Heart right ventricle (tissue), 16 donors: ENCODE measurements around the gene XPOT. TPM values are rescaled to one million over a fixed set of nuclear protein-coding genes. Genes with fewer than 3 reads are reported as not detected.

Source experiments
- ATAC-seq, 8 donors: fragments of 200-7000 bp; cut with Tn5 transposase; one replicate each; pipeline ENCODE4 v1.9.1; 2020; ENCODE audit warnings: mild to moderate bottlenecking in 8 of 8, moderate library complexity in 8 of 8, moderate number of reproducible peaks in 1 of 8
- DNase-seq, 2 donors: peaks; one replicate each; pipeline ENCODE4 v3.0.0-alpha.2; 2020
- H3K27ac ChIP-seq, 10 donors: fragments of 200-600 bp; sonication (generic) in 2 of 10; one replicate each; pipeline versions ENCODE4 v1.5.0 to v1.8.0; 2020 to 2022; ENCODE audit warnings: mild to moderate bottlenecking in 3 of 10
- H3K27me3 ChIP-seq, 7 donors: fragments of 200-600 bp; one replicate each; pipeline ENCODE4 v1.8.0; 2021 to 2022; ENCODE audit warnings: mild to moderate bottlenecking in 2 of 7
- H3K36me3 ChIP-seq, 9 donors: fragments of 200-600 bp; sonication (generic) in 1 of 9; one replicate each; pipeline versions ENCODE4 v1.5.0 to v1.8.0; 2020 to 2022; ENCODE audit warnings: mild to moderate bottlenecking in 2 of 9
- H3K4me1 ChIP-seq, 9 donors: fragments of 200-600 bp; sonication (generic) in 1 of 9; one replicate each; pipeline versions ENCODE4 v1.5.0 to v1.8.0; 2020 to 2022; ENCODE audit warnings: mild to moderate bottlenecking in 4 of 9
- H3K4me3 ChIP-seq, 10 donors: fragments of 200-600 bp; sonication (generic) in 2 of 10; one replicate each; pipeline versions ENCODE4 v1.5.0 to v1.8.0; 2020 to 2022; ENCODE audit warnings: mild to moderate bottlenecking in 7 of 10, moderate library complexity in 2 of 10
- H3K9me3 ChIP-seq, 11 donors: fragments of 200-600 bp in 10 of 11; sonication (generic) in 2 of 11; one replicate each; pipeline versions ENCODE4 v1.5.0 to v1.8.0; 2013 to 2022; ENCODE audit warnings: mild to moderate bottlenecking in 2 of 11, control low read depth in 1 of 11, moderate library complexity in 1 of 11
- WGBS, 2 donors: extraction: QIAGEN DNeasy Blood & Tissue Kit; methylation state at CpG; one replicate each; pipeline ENCODE4 v1.1.7; 2013; ENCODE audit warnings: inconsistent platforms in 1 of 2; 5-methylcytosine and 5-hydroxymethylcytosine counted together
- intact Hi-C, 10 donors: fragments of 100-400 bp; cut with DNase I; formaldehyde crosslinking; loops; one replicate each; pipeline versions ENCODE4 v1.11.1 to v1.14.2; 2022
- polyA plus RNA-seq, 2 donors: library from polyadenylated mRNA; stranded (reverse); fragments of 200-250 nt; gene quantifications; one replicate each; pipeline ENCODE4 v1.2.3, GENCODE V29; 2013
- total RNA-seq, 10 donors: library from RNA; stranded (reverse); fragmentation: NEBNext Ultra II Directional in 3 of 10; extraction: Animal tissue kit (Norgen Biotek cat#: 25700) in 3 of 10; gene quantifications; one replicate each; pipeline versions ENCODE4 v1.2.1 to v1.2.4, GENCODE V29; 2021 to 2023
- TF ChIP-seq, protein P1 (sequence below), 9 donors: fragments of 200-600 bp; sonication (generic) in 2 of 9; IDR thresholded peaks; one replicate each; pipeline versions ENCODE4 v1.5.0 to v1.8.0; 2021 to 2022; ENCODE audit warnings: antibody characterized with exemption in 9 of 9, mild to moderate bottlenecking in 5 of 9, moderate library complexity in 1 of 9
- donor health status: Arrhythmogenic right ventricular cardiomyopathy.
- donor health status: ischemic (EF 13 %, LVEDD 7.1; RV severe dilation, severe dysfunction).
- donor health status: healthy with polysubstance abuse.
- donor health status: DM: no; HTN: yes; CAD: no.
- donor health status: DM: no; HTN: no; CAD: no.
- donor health status: ischemic (EF 25% LVEDD 6.9; RV normal size, moderate dysfunction).
- donor health status: ischemic (EF 25% LVEDD 5.7; RV mildly dilated, moderate dysfunction).
- donor health status: healthy.
- donor health status: DM: yes; HTN: yes; CAD: no.
- donor health status: Ischemic cardiomyopathy.
- donor health status: ischemic (EF 35%, LVEDD 5.7; RV mildly dilated, moderate dysfunction).
- donor health status: nonischemic (EF 11% LVEDD 7.7; RV severe dilation, severe dysfunction).
- donor health status: DM: yes; HTN: yes; CAD: no.
- donor health status: PGD.
- donor health status: ischemic (EF 29% LVEDD 5.4; RV normal size, mild dysfunction).
- donor health status: nonischemic (EF 23%, LVEDD 6.1; RV moderate dilation, normal function).

Gene XPOT
- total and polyA plus RNA-seq, 12 donors: 8.6 to 31.6 (median 19.1) TPM

DNA sequence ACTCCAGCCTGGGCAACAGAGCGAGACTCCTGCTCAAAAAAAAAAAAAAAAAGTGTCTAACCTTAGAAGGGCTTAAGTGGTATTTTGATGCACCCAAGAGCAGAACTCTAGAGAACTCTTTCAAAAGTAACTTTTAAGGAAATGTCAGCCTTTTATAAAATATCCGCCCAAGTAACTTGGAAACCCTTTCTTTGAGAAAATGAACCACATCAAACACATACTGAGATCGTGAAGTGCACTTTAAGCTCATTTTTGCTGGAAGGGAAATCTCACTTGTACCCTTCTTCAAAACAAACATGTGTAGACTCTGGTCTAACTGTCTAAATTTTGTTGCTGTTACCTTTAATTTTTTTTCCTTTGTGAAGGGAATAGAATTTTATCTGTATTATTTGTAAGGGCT, 19.2 kb upstream of the XPOT start:
- H3K4me1 ChIP-seq: peaks cover 0 to 2% (median under 1%) of the 10 kb centered on the region in 9 donors
- H3K27me3 ChIP-seq: peaks cover 0 to 12% (median 6%) of the 10 kb centered on the region in 7 donors
- no peak overlapping the region for H3K27ac ChIP-seq
- TF ChIP-seq, protein P1, sequence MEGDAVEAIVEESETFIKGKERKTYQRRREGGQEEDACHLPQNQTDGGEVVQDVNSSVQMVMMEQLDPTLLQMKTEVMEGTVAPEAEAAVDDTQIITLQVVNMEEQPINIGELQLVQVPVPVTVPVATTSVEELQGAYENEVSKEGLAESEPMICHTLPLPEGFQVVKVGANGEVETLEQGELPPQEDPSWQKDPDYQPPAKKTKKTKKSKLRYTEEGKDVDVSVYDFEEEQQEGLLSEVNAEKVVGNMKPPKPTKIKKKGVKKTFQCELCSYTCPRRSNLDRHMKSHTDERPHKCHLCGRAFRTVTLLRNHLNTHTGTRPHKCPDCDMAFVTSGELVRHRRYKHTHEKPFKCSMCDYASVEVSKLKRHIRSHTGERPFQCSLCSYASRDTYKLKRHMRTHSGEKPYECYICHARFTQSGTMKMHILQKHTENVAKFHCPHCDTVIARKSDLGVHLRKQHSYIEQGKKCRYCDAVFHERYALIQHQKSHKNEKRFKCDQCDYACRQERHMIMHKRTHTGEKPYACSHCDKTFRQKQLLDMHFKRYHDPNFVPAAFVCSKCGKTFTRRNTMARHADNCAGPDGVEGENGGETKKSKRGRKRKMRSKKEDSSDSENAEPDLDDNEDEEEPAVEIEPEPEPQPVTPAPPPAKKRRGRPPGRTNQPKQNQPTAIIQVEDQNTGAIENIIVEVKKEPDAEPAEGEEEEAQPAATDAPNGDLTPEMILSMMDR (IDR thresholded peaks at IDR 0.05): no peak
- no peak overlapping the region for H3K4me3 ChIP-seq
- no peak for DNase-seq
- intact Hi-C loops: loop anchor here in 1 of 10 donors (10.0 kb wide), 1 partner anchor 560 kb away; no protein-coding TSS in a partner anchor
- no peaks in the 10 kb centered on the region for H3K36me3 ChIP-seq
- ATAC-seq: no peak
- WGBS, 2 donors: 92% methylated on average over 3 of the region's 3 CpGs
- peaks cover 0 to 15% (median 8%) of the 10 kb centered on the region in 11 donors for H3K9me3 ChIP-seq

DNA sequence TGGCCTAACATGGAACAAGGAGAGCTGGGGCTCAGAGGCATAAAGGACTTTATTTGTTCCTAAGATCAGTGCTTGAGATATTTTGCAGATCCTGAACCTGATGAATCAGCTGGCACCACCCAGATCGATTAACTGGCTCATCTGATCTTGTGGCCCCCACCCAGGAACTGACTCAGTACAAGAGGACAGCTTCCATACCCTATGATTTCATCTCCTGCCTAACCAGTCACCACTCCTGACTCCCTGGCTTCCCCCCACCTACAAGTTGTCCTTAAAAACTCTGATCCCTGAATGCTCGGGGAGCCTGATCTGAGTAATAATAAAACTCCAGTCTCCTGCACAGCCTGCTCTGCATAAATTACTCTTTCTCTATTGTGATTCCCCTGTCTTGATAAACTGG, 18.7 kb upstream of the XPOT start:
- H3K27ac ChIP-seq: no peak overlapping the region
- whole genome bisulfite sequencing, 2 donors: 75 to 77% methylated on average over 2 of the region's 2 CpGs
- intact Hi-C loops: loop anchor here in 1 of 10 donors (10.0 kb wide), 1 partner anchor 561 kb away; no protein-coding TSS in a partner anchor
- no peaks in the 10 kb centered on the region for H3K36me3 ChIP-seq
- H3K9me3 ChIP-seq: peaks cover 0 to 11% (median 4%) of the 10 kb centered on the region in 11 donors
- ATAC-seq: no peak
- peaks cover 0 to 7% (median 5%) of the 10 kb centered on the region in 9 donors for H3K4me1 ChIP-seq
- DNase-seq: no peak
- no peak overlapping the region for H3K4me3 ChIP-seq
- TF ChIP-seq, protein P1 (IDR thresholded peaks at IDR 0.05): no peak
- peaks cover 0 to 16% (median 11%) of the 10 kb centered on the region in 7 donors for H3K27me3 ChIP-seq

DNA sequence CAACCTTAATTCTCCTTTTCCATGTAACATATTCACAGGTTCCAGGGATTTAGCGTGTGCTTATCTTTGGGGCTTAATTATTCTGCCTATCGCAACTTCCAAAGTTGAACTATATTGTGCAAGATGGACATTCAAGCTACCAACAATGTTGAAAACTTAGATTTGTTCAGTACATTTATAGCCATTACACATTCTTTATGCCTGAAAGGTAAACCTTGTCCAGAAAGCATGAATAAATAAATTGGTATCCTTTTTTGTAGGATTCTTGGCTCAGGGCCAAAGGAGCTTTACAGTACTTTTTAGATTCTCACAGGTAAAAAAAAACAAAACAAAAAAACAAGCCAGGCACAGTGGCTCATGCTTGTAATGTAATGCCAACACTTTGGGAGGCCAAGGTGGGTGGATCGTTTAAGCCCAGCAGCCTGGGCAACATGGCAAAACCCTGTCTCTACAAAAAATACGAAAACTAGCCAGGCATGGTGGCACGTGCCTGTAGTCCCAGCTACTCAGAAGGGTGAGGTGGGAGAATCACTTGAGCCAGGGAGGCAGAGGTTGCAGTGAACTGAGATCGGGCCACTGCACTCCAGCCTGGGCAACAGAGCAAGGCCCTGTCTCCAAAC, 16.9 kb upstream of the XPOT start:
- H3K27me3 ChIP-seq: peaks cover 0 to 34% (median 24%) of the 10 kb centered on the region in 7 donors
- TF ChIP-seq, protein P1 (IDR thresholded peaks at IDR 0.05): no peak
- no peaks in the 10 kb centered on the region for H3K9me3 ChIP-seq
- H3K4me3 ChIP-seq: no peak overlapping the region
- H3K4me1 ChIP-seq: peaks cover 0 to 10% (median 8%) of the 10 kb centered on the region in 9 donors
- DNase-seq: no peak
- no peak for ATAC-seq
- H3K27ac ChIP-seq: no peak overlapping the region
- intact Hi-C loops: loop anchor here in 1 of 10 donors (10.0 kb wide), 1 partner anchor 563 kb away; no protein-coding TSS in a partner anchor
- no peaks in the 10 kb centered on the region for H3K36me3 ChIP-seq
- 94% methylated on average over 6 of the region's 6 CpGs for WGBS, 2 donors

DNA sequence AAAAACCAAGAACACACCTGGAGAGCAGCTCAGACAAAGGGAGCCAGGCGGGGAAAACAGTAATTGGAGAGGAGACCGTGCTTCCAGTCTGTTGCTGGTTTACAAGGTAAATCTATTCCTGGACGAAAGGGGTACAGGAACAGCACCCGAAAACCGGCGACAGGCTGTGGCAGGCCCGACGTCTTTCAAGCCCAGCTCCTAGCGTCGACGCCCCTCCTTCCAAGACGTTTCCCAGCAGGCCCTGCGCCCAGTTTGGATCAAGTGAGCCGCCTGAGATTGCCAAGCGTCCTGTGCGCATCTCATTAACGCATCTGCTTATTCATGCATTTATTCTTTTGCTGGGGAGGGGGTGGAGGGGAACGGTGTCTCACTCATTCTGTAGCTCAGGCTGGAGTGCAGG, 15.0 kb upstream of the XPOT start:
- no peaks in the 10 kb centered on the region for H3K36me3 ChIP-seq
- DNase-seq (no peak), ATAC-seq (no peak)
- TF ChIP-seq, protein P1 (IDR thresholded peaks at IDR 0.05): no peak
- H3K27me3 ChIP-seq: peaks cover 0 to 40% (median 28%) of the 10 kb centered on the region in 7 donors
- intact Hi-C loops: loop anchor here in 1 of 10 donors (10.0 kb wide), 1 partner anchor 564 kb away; no protein-coding TSS in a partner anchor
- H3K4me1 ChIP-seq: peaks cover 0 to 10% (median 8%) of the 10 kb centered on the region in 9 donors
- no peaks in the 10 kb centered on the region for H3K9me3 ChIP-seq
- no peak overlapping the region for H3K4me3 ChIP-seq
- 75% methylated on average over 18 of the region's 18 CpGs for WGBS, 2 donors
- H3K27ac ChIP-seq: no peak overlapping the region
